Activated CD8-positive, alpha-beta memory T cell treated with anti-CD3 and anti-CD28 coated beads, Interleukin-2, amount 10 ng/mL, durations not matched to agents 7 days and 5 days (primary cell): ENCODE data around the gene ADM2. TPM values are rescaled to one million over a fixed set of nuclear protein-coding genes. Genes with fewer than 3 reads are reported as not detected.

Experiments used
- ATAC-seq: fragments of 150-1000 bp; cut with Tn5 transposase; one replicate; pipeline ENCODE4 v1.10.0; 2021; ENCODE audit warnings: moderate library complexity
- CTCF ChIA-PET: fragments of 350-600 bp; sonication (Branson Sonifier 250); formaldehyde crosslinking; loops from one replicate; lab custom pipeline; 2021; ENCODE audit warnings: antibody characterized with exemption; lab: Charles Lee
- DNase-seq: peaks from one replicate; pipeline ENCODE4 v3.0.0-alpha.2; 2020
- H3K27ac Mint-ChIP-seq: one replicate; pipeline ENCODE4 v1.8.0; 2021; ENCODE audit warnings: mild to moderate bottlenecking, mixed read lengths
- H3K27me3 Mint-ChIP-seq: one replicate; pipeline ENCODE4 v1.8.0; 2021; ENCODE audit warnings: mixed read lengths
- H3K36me3 Mint-ChIP-seq: one replicate; pipeline ENCODE4 v1.8.0; 2021; ENCODE audit warnings: mild to moderate bottlenecking, mixed read lengths
- H3K4me1 Mint-ChIP-seq: one replicate; pipeline ENCODE4 v1.8.0; 2021; ENCODE audit warnings: mixed read lengths
- H3K4me3 Mint-ChIP-seq: one replicate; pipeline ENCODE4 v1.8.0; 2021; ENCODE audit warnings: mild to moderate bottlenecking, moderate library complexity, mixed read lengths
- H3K9me3 Mint-ChIP-seq: one replicate; pipeline ENCODE4 v1.8.0; 2022; ENCODE audit warnings: low read depth, mixed read lengths
- total RNA-seq, 2 experiments: library from RNA; stranded (reverse); gene quantifications; one replicate each; pipeline ENCODE4 v1.2.3, GENCODE V29; 2021

ADM2 gene
- total RNA-seq, 2 experiments from 2014 or later: 4.7 to 5.3 TPM

- DNase-seq (peak; percentile 92), ATAC-seq (peak; percentile 83)
- Mint-ChIP-seq H3K36me3 (peaks cover 5% of the 10 kb centered on the region), H3K9me3 (no peaks in the 10 kb centered on the region), H3K27me3 (peaks cover 11% of the 10 kb centered on the region), H3K27ac (peak within 1 kb of the TSS; percentile 95), H3K4me1 (peaks cover 49% of the 10 kb centered on the region), H3K4me3 (peak within 1 kb of the TSS; percentile 93)
- CTCF ChIA-PET: interaction anchor here (4.0 kb wide), 1 partner anchor 23 kb away, joined by 28 read pairs; no protein-coding TSS in a partner anchor
These were observed 6.4 kb upstream of the ADM2 start, which contains the start of gene SBF1 for GRCh38 chr22:50474710-50475651. TSS of gene SBF1 (minus strand) at chr22:50475035. CDS start at chr22:50474840, 195 bp downstream.

DNA sequence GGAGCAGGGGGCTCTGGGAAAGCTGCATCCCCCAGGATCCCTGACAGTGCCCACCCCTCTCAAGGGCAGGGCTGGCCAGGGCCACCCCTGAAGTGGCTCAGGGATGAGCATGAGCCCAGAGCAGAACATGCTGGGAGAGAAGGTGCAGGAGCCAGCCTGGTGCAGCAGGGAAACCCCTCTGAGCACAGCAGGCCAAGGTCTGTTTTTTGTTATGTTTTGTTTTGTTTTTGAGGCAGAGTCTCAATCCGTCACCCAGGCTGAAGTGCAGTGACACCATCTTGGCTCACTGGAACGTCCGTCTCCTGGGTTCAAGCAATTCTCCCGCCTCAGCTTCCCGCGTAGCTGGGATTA is 5.7 kb upstream of the ADM2 start:
- no peaks in the 10 kb centered on the region for H3K9me3 Mint-ChIP-seq
- CTCF ChIA-PET: interaction anchor here (4.0 kb wide), 1 partner anchor 22 kb away, joined by 28 read pairs; no protein-coding TSS in a partner anchor

DNA sequence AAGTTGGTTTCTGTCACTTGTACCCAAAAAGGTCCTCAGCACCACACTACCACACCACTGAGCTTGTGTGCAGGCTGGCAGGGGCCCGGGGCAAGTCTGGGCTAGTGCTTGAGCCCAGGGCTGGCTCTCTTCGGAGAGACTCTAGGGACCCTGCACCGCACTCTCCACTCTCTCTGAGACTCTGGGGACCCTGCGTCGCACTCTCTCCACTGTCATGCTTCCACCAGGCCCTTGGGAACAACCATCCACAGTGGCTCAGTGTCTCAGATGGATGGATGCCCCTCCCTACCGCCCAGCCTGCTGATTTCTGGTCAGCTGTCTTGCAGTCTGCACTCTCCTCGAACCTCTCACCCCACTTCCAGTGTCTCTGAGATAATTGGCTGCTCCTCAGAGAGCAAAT is 4.5 kb upstream of the ADM2 start:
- Mint-ChIP-seq H3K36me3 (peaks cover 5% of the 10 kb centered on the region), H3K27me3 (peaks cover 16% of the 10 kb centered on the region), H3K4me1 (peaks cover 30% of the 10 kb centered on the region), H3K4me3 (no peak overlapping the region), H3K27ac (peak overlapping the region; percentile 19), H3K9me3 (no peaks in the 10 kb centered on the region)
- CTCF ChIA-PET: interaction anchor here (0.8 kb wide), 1 partner anchor 21 kb away, joined by 3 read pairs; no protein-coding TSS in a partner anchor
- ATAC-seq (no peak), DNase-seq (no peak)

More for the DNA sequence above, 5.7 kb upstream of the ADM2 start:
- no peak for ATAC-seq
- H3K36me3 Mint-ChIP-seq: peaks cover 5% of the 10 kb centered on the region
- H3K4me1 Mint-ChIP-seq: peaks cover 42% of the 10 kb centered on the region
- H3K4me3 Mint-ChIP-seq: peak overlapping the region; percentile 51
- DNase-seq: no peak
- H3K27ac Mint-ChIP-seq: peak overlapping the region; percentile 72
- H3K27me3 Mint-ChIP-seq: peaks cover 16% of the 10 kb centered on the region

- ATAC-seq (no peak), DNase-seq (no peak)
- CTCF ChIA-PET: interaction anchor here (1.2 kb wide), 1 partner anchor 9 kb away, joined by 3 read pairs; no protein-coding TSS in a partner anchor
- Mint-ChIP-seq H3K4me1 (peaks cover 19% of the 10 kb centered on the region), H3K36me3 (peaks cover 4% of the 10 kb centered on the region), H3K27ac (no peak overlapping the region), H3K27me3 (peaks cover 16% of the 10 kb centered on the region), H3K4me3 (no peak overlapping the region), H3K9me3 (no peaks in the 10 kb centered on the region)
These were observed 3.4 kb upstream of the ADM2 start for GRCh38 chr22:50477923-50478322.

GRCh38 chr22:50479721-50480120 is 1.6 kb upstream of the ADM2 start:
- no peak overlapping the region for H3K27ac Mint-ChIP-seq
- H3K36me3 Mint-ChIP-seq: no peaks in the 10 kb centered on the region
- peaks cover 16% of the 10 kb centered on the region for H3K27me3 Mint-ChIP-seq
- DNase-seq (no peak), ATAC-seq (no peak)
- H3K4me3 Mint-ChIP-seq: peak overlapping the region; percentile 48
- peaks cover 8% of the 10 kb centered on the region for H3K4me1 Mint-ChIP-seq
- CTCF ChIA-PET: interaction anchor here (0.6 to 1.8 kb wide), 5 partner anchors 9 to 203 kb away, joined by 3 to 6 read pairs (median 4); no protein-coding TSS in a partner anchor
- H3K9me3 Mint-ChIP-seq: no peaks in the 10 kb centered on the region

DNA sequence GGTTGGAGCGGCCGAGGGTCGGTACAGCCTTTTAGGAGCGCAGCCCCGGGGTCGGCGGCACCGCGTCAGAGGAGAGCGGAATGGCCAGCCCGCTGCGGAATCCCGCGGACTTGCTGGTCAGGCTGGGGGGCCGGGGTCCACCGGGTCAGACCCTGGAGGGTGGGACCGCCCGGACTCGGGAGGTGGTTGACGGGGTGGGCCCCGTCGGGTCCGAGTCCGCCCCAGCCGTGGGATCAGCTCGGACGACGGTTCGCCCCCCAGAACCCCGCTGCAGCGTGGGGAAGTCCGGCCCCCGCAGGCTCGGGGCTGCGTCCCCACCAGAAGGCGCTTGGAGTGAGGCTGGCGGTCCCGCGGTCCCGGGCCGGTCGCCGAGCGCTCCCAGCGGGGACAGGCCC is 301 bp upstream of the ADM2 start:
- CTCF ChIA-PET: interaction anchor here (0.8 to 2.0 kb wide), 7 partner anchors 8 to 139 kb away, joined by 3 to 9 read pairs (median 4); no protein-coding TSS in a partner anchor
- Mint-ChIP-seq H3K27me3 (peaks cover 16% of the 10 kb centered on the region), H3K4me3 (peak overlapping the region; percentile 64), H3K27ac (no peak overlapping the region), H3K9me3 (no peaks in the 10 kb centered on the region), H3K36me3 (no peaks in the 10 kb centered on the region), H3K4me1 (peaks cover 4% of the 10 kb centered on the region)
- DNase-seq (no peak), ATAC-seq (no peak)

- ATAC-seq: no peak
- CTCF ChIA-PET: interaction anchor here (0.8 to 2.0 kb wide), 3 partner anchors 9 to 17 kb away, joined by 4 to 9 read pairs (median 5); no protein-coding TSS in a partner anchor
These were observed 1.0 kb downstream of the ADM2 start for GRCh38 chr22:50482107-50483074.

GRCh38 chr22:50483106-50483505 is 1.8 kb downstream of the ADM2 start:
- ATAC-seq (no peak), DNase-seq (no peak)
- Mint-ChIP-seq H3K9me3 (no peaks in the 10 kb centered on the region), H3K4me1 (no peaks in the 10 kb centered on the region), H3K36me3 (no peaks in the 10 kb centered on the region), H3K27ac (no peak overlapping the region), H3K27me3 (peaks cover 16% of the 10 kb centered on the region), H3K4me3 (no peak overlapping the region)
- CTCF ChIA-PET: interaction anchor here (1.2 to 2.0 kb wide), 2 partner anchors 10 to 15 kb away, joined by 3 to 9 read pairs; no protein-coding TSS in a partner anchor

More at GRCh38 chr22:50482107-50483074, 1.0 kb downstream of the ADM2 start:
- no peak for DNase-seq
- H3K4me3 Mint-ChIP-seq: peak overlapping the region; percentile 64
- no peaks in the 10 kb centered on the region for H3K4me1 Mint-ChIP-seq
- H3K9me3 Mint-ChIP-seq: no peaks in the 10 kb centered on the region
- H3K36me3 Mint-ChIP-seq: no peaks in the 10 kb centered on the region
- H3K27me3 Mint-ChIP-seq: peaks cover 16% of the 10 kb centered on the region
- no peak overlapping the region for H3K27ac Mint-ChIP-seq

DNA sequence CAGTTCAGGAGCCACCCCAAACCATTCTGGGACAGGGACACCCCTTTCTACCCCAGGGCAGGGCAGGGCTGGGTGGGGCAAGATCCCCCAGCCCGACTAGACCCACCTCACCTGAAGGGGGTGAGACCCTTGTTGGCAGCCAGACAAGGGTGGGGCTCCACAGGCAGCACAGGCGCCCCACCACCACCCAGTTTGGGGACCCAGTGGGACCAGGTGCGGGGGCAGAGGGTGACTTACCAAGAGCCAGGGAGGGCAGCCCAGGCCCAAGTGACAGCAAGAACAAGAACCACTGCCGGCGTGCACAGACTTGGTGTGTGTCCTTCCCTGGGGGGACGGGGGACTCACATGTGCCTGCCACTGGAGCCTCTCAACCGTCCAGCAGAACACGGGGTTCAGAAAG is 2.2 kb downstream of the ADM2 start:
- Mint-ChIP-seq H3K27ac (no peak overlapping the region), H3K9me3 (no peaks in the 10 kb centered on the region), H3K36me3 (no peaks in the 10 kb centered on the region), H3K27me3 (peaks cover 15% of the 10 kb centered on the region), H3K4me3 (no peak overlapping the region), H3K4me1 (no peaks in the 10 kb centered on the region)
- ATAC-seq: no peak
- CTCF ChIA-PET: interaction anchor here (1.2 kb wide), 1 partner anchor 15 kb away, joined by 3 read pairs; no protein-coding TSS in a partner anchor
- no peak for DNase-seq

- ATAC-seq (no peak), DNase-seq (no peak)
- H3K4me3 Mint-ChIP-seq: no peak overlapping the region
- H3K9me3 Mint-ChIP-seq: no peaks in the 10 kb centered on the region
- H3K36me3 Mint-ChIP-seq: no peaks in the 10 kb centered on the region
- peaks cover 9% of the 10 kb centered on the region for H3K27me3 Mint-ChIP-seq
- H3K27ac Mint-ChIP-seq: no peak overlapping the region
- H3K4me1 Mint-ChIP-seq: no peaks in the 10 kb centered on the region
- CTCF ChIA-PET: interaction anchor here (0.9 to 1.7 kb wide), 5 partner anchors 11 to 41 kb away, joined by 3 to 7 read pairs (median 3); partner anchors contain the start of gene SCO2
These were observed 2.9 kb downstream of the ADM2 start for GRCh38 chr22:50483977-50484853.

- no peaks in the 10 kb centered on the region for H3K9me3 Mint-ChIP-seq
- H3K27me3 Mint-ChIP-seq: no peaks in the 10 kb centered on the region
- peak overlapping the region; percentile 3 for H3K27ac Mint-ChIP-seq
- H3K36me3 Mint-ChIP-seq: no peaks in the 10 kb centered on the region
- no peak overlapping the region for H3K4me3 Mint-ChIP-seq
- CTCF ChIA-PET: interaction anchor here (1.1 to 1.7 kb wide), 3 partner anchors 9 to 40 kb away, joined by 3 to 7 read pairs (median 4); partner anchors contain the start of gene SCO2
- H3K4me1 Mint-ChIP-seq: no peaks in the 10 kb centered on the region
- ATAC-seq: no peak
- no peak for DNase-seq
These were observed 4.1 kb downstream of the ADM2 start for GRCh38 chr22:50485221-50486131.
